Measurements from ENCODE around the gene AGRP. TPM values are rescaled to one million over a fixed set of nuclear protein-coding genes. Genes with fewer than 3 reads are reported as not detected.

The AGRP gene
- total RNA-seq, 4 donors from 2014 or later, result not detected

DNA sequence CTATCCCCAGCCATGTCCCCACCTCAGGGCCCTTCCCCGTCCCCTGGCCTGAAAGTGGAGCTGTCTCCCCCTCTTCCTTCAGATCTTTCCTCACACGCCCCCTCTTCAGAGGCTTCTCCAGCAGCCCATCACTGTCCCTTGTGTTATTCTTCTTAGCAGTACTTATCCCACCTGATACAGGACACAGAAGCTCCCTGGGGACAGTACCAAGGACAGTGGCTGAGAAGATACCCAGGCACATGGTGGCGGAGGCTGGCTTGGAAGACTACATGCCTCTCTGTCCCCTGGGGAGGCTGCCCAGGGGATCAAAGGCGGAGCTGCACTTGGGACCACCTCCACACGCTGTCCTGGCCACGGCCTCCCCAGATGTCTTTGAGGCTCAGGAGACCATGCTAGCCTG lies 28.5 kb downstream of the AGRP start:
- no peaks in the 10 kb centered on the region for H3K27me3 ChIP-seq
- no peak overlapping the region for H3K4me3 ChIP-seq (replicated peaks in 1 of 3)
- no peaks in the 10 kb centered on the region for H3K36me3 ChIP-seq
- H3K4me1 ChIP-seq, result peaks cover 63 to 89% of the 10 kb centered on the region in 2 donors
- no peak for DNase-seq
- intact Hi-C loops (cut with DNase I), result no loop called here
- TF ChIP-seq, protein P1, sequence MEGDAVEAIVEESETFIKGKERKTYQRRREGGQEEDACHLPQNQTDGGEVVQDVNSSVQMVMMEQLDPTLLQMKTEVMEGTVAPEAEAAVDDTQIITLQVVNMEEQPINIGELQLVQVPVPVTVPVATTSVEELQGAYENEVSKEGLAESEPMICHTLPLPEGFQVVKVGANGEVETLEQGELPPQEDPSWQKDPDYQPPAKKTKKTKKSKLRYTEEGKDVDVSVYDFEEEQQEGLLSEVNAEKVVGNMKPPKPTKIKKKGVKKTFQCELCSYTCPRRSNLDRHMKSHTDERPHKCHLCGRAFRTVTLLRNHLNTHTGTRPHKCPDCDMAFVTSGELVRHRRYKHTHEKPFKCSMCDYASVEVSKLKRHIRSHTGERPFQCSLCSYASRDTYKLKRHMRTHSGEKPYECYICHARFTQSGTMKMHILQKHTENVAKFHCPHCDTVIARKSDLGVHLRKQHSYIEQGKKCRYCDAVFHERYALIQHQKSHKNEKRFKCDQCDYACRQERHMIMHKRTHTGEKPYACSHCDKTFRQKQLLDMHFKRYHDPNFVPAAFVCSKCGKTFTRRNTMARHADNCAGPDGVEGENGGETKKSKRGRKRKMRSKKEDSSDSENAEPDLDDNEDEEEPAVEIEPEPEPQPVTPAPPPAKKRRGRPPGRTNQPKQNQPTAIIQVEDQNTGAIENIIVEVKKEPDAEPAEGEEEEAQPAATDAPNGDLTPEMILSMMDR (IDR thresholded peaks at IDR 0.05), result no peak
- TF ChIP-seq POLR2A (IDR thresholded peaks at IDR 0.05), result no peak
- H3K27ac ChIP-seq, result no peak overlapping the region
- 93 to 98% methylated on average over 6 of the region's 6 CpGs for WGBS, 2 donors
- no peaks in the 10 kb centered on the region for H3K9me3 ChIP-seq

DNA sequence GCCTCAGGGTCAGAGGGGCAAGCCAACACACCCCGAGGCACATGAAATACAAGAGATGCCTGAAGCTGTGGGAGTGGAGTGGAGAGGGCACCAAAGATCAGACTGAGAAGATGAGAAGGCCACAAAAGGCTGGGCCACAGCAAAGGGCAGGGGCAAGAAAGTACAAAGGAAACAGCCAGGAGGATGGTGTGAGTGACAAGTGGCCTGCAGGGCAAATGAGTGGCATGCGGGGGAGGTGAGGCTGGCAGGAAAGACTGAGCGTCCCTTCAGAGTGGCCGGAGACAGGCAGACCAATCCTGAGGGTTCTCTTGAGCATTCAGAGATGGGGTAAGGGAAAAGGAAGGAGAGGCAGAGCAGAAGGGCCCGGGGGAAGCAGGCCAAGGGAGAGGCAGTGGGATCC lies 29.2 kb downstream of the AGRP start:
- TF ChIP-seq, protein P1 (IDR thresholded peaks at IDR 0.05), result no peak
- TF ChIP-seq POLR2A (IDR thresholded peaks at IDR 0.05), result no peak

DNA sequence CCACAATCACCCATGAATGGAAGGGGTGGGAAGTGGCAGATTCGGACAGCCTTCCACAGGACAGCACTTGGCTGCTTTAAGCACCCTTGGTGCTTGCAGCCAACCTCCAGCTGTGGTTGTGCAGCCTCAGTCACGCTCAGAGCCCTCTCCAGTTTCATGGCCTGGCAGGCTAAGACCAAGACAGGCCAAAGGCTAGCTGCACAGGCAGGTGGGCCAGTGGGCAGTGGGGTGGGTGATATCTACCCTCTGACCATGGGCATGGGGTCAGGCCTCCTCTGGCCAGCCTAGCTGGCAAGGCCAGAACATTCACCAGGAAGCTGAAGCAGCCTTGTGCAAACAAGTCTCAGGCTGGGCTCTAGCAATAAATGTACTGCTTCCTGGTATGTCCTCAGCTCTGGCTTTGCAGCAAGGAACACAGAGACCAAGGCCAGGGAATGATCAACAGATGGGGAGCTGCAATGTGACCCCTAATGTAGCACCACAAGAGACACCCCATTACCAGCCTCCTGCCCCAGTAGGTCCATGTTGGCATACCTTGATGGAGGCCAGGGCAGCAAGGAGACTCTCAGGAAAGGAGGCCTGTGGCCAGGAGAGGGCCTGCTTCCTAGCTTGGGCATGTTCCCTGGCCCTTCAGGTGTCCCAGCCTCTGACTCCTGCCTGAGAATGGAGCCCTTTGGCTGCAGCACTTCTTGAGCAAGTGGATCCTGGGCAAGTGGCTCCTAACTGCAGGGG lies 31.5 kb downstream of the AGRP start:
- H3K4me1 ChIP-seq, result peaks cover 58 to 89% of the 10 kb centered on the region in 2 donors
- 33 to 75% methylated on average over 1 to 2 of the region's 2 CpGs for WGBS, 2 donors
- H3K27ac ChIP-seq, result peak overlapping the region in 2 of 3 donors; percentile 21 to 63
- no peak overlapping the region for H3K4me3 ChIP-seq (replicated peaks in 1 of 3)
- no peaks in the 10 kb centered on the region for H3K9me3 ChIP-seq
- H3K36me3 ChIP-seq, result no peaks in the 10 kb centered on the region
- TF ChIP-seq POLR2A (IDR thresholded peaks at IDR 0.05), result no peak
- TF ChIP-seq, protein P1 (IDR thresholded peaks at IDR 0.05), result no peak
- H3K27me3 ChIP-seq, result no peaks in the 10 kb centered on the region
- intact Hi-C loops (cut with DNase I), result no loop called here
- peak; percentile 57 to 62 for DNase-seq

More for the DNA sequence above, 29.2 kb downstream of the AGRP start:
- Histone ChIP-seq H3K27me3 (no peaks in the 10 kb centered on the region), H3K27ac (no peak overlapping the region), H3K4me3 (replicated peaks in 1 of 3) (no peak overlapping the region), H3K9me3 (no peaks in the 10 kb centered on the region), H3K4me1 (peaks cover 63 to 89% of the 10 kb centered on the region in 2 donors), H3K36me3 (no peaks in the 10 kb centered on the region)
- intact Hi-C loops (cut with DNase I), result no loop called here
- WGBS, 2 donors, result 87 to 89% methylated on average over 5 of the region's 5 CpGs
- DNase-seq, result no peak

DNA sequence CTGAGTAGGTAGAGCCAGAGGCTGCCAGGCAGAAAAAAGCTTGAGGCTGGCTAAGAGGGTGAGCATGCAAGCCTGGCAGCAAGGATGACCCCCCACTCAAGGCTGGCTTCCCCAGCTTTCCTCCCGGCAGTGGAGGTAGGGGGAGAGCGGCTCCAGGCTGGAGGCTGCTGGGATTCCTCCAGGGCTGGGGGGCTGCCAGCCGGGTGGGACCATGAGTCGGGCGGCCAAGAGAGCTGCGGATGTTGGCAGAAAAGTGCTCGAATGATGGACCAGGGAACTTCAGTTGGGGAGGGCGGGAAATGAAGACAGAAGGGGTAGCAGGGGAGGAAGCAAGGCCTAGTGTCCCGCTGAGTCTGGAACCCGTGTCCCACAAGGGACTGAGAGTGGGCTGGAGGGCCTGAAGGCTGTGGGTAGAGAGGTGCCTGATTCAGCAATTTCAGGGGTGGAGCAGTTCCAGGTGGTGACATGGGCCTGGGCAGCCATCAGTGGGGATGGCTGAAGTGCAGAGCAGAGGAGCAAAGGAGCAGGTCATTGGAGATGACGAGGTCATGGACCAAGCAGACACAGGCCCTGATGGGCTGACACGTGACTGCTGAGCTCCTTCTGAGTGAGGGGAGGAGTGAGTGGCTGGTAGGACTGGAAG lies 32.2 kb downstream of the AGRP start:
- H3K4me3 ChIP-seq (replicated peaks in 1 of 3), result no peak overlapping the region
- 68 to 86% methylated on average over 9 to 12 of the region's 12 CpGs for WGBS, 2 donors
- no peaks in the 10 kb centered on the region for H3K9me3 ChIP-seq
- TF ChIP-seq, protein P1 (IDR thresholded peaks at IDR 0.05), result no peak
- TF ChIP-seq POLR2A (IDR thresholded peaks at IDR 0.05), result no peak
- no peak for DNase-seq
- H3K27ac ChIP-seq, result peak overlapping the region; percentile 38 to 63 (median 53)
- peaks cover 58 to 89% of the 10 kb centered on the region in 2 donors for H3K4me1 ChIP-seq
- intact Hi-C loops (cut with DNase I), result no loop called here
- H3K36me3 ChIP-seq, result no peaks in the 10 kb centered on the region
- no peaks in the 10 kb centered on the region for H3K27me3 ChIP-seq

DNA sequence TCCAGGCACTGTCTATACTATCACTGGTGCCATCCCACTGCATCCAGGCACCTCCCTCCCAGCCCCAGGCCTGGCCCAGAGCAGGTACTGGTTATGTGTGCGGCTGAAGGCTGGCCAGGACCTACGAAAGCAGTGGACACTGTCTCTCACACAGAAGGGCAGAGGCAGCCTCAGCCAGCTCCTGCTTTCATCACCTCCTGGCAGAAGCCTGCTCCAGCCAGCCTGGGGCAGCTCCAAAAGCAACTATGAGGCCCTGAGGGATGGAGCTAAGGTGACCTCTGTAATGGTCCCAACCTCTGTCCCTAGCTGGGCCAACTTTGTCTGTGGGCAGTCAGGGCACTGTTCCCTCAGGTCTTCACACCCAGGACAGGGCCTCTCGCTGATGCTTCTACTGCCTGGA lies 33.6 kb downstream of the AGRP start:
- intact Hi-C loops (cut with DNase I), result no loop called here
- H3K27me3 ChIP-seq, result no peaks in the 10 kb centered on the region
- H3K9me3 ChIP-seq, result no peaks in the 10 kb centered on the region
- peaks cover 69 to 90% of the 10 kb centered on the region in 2 donors for H3K4me1 ChIP-seq
- peak overlapping the region; percentile 53 to 63 (median 58) for H3K27ac ChIP-seq
- DNase-seq, result peak; percentile 63 to 78
- WGBS, 2 donors, result 69 to 71% methylated on average over 1 to 3 of the region's 3 CpGs
- no peaks in the 10 kb centered on the region for H3K36me3 ChIP-seq
- TF ChIP-seq, protein P1 (IDR thresholded peaks at IDR 0.05), result no peak
- no peak for TF ChIP-seq POLR2A (IDR thresholded peaks at IDR 0.05)
- H3K4me3 ChIP-seq (replicated peaks in 1 of 3), result no peak overlapping the region

Measured in thyroid gland (tissue), 4 donors.